Kidney (tissue), 14 donors: ENCODE results near the gene MYOZ3. TPM values are rescaled to one million over a fixed set of nuclear protein-coding genes. Genes with fewer than 3 reads are reported as not detected.

ENCODE experiments used
- DNase-seq, 5 donors: peaks; one replicate each; pipeline ENCODE4 v3.0.0-alpha.2; 2013 to 2020
- FAIRE-seq: peaks from 2 replicates; lab custom pipeline; 2012; peaks lifted over from hg19 to GRCh38; lab: Jason Lieb, UNC
- H3K27ac ChIP-seq, 2 donors: one replicate each; pipeline ENCODE4 v1.7.0; 2013; ENCODE audit warnings: low read depth in 2 of 2, low read length in 2 of 2, inconsistent platforms in 1 of 2
- H3K27me3 ChIP-seq: one replicate; pipeline ENCODE4 v1.7.1; 2013; ENCODE audit warnings: low read length, inconsistent platforms; ENCODE audit not compliant: control insufficient read depth, insufficient read depth
- H3K36me3 ChIP-seq, 3 donors: one replicate each; pipeline versions ENCODE4 v1.7.0 to v1.7.1; 2013; ENCODE audit warnings: low read length in 3 of 3, control low read depth in 1 of 3, inconsistent platforms in 1 of 3; ENCODE audit not compliant: insufficient read depth in 3 of 3, control insufficient read depth in 2 of 3
- H3K4me1 ChIP-seq, 3 donors: one replicate each; pipeline versions ENCODE4 v1.7.0 to v1.7.1; 2013; ENCODE audit warnings: low read length in 3 of 3, inconsistent platforms in 1 of 3, low read depth in 1 of 3; ENCODE audit not compliant: control insufficient read depth in 2 of 3, insufficient read depth in 2 of 3
- H3K4me3 ChIP-seq, 3 donors: one replicate each; pipeline versions ENCODE4 v1.7.0 to v1.8.1; 2013; ENCODE audit warnings: low read length in 3 of 3, control low read depth in 1 of 3, inconsistent platforms in 1 of 3
- H3K9ac ChIP-seq, 3 donors: one replicate each; pipeline versions ENCODE4 v1.7.0 to v1.7.1; 2013; ENCODE audit warnings: low read length in 3 of 3, control low read depth in 1 of 3, inconsistent platforms in 1 of 3
- H3K9me3 ChIP-seq, 3 donors: one replicate each; pipeline versions ENCODE4 v1.7.0 to v1.7.1; 2013; ENCODE audit warnings: low read length in 3 of 3, control low read depth in 1 of 3, inconsistent platforms in 1 of 3; ENCODE audit not compliant: control insufficient read depth in 2 of 3, insufficient read depth in 1 of 3
- intact Hi-C: fragments of 100-400 bp; cut with DNase I; formaldehyde crosslinking; loops from one replicate; pipeline ENCODE4 v1.11.1; 2022
- polyA plus RNA-seq: library from polyadenylated mRNA; stranded (reverse); fragments of 350-450 nt; fragmentation: Illumina TruSeq; extraction: RNeasy Lipid Tissue Mini Kit (QIAGEN cat#74804); gene quantifications from one replicate; pipeline ENCODE4 v1.2.3, GENCODE V29; 2014; ENCODE audit warnings: low read depth, low replicate concordance; ENCODE audit not compliant: insufficient read depth
- total RNA-seq: library from RNA; stranded (reverse); fragmentation: NEBNext Ultra II Directional; extraction: Animal tissue kit (Norgen Biotek cat#: 25700); gene quantifications from one replicate; pipeline ENCODE4 v1.2.1, GENCODE V29; 2021
- TF ChIP-seq, protein P1 (sequence below): IDR thresholded peaks from 3 replicates; pipeline ENCODE4 v1.5.1; 2012; ENCODE audit warnings: mild to moderate bottlenecking, moderate library complexity, borderline replicate concordance; ENCODE audit not compliant: insufficient read depth; ENCODE audit errors: extremely low read depth
- donor health status: control.
- donor health status: control.
- donor health status: control.
- donor health status: control.
- donor health status: control.
- donor health status: DM: yes; HTN: yes; CAD: no.
- donor health status: Normal renal cell carcinoma (clear cell type).

The MYOZ3 gene
- total and polyA plus RNA-seq, 2 donors from 2014 or later = 0.66 to 1.3 TPM

DNA sequence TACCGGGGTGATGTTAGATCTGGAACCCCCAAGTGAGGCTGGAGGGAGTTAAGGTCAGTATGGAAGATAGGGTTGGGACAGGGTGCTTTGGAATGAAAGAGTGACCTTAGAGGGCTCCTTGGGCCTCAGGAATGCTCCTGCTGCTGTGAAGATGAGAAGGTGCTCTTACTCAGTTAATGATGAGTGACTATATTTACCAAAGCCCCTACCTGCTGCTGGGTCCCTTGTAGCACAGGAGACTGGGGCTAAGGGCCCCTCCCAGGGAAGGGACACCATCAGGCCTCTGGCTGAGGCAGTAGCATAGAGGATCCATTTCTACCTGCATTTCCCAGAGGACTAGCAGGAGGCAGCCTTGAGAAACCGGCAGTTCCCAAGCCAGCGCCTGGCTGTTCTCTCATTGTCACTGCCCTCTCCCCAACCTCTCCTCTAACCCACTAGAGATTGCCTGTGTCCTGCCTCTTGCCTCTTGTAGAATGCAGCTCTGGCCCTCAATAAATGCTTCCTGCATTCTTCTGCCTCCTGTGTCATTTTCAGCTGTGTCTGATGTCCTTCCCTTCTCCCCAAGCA lies 2.3 kb upstream of the MYOZ3 start:
- peaks cover 0 to 9% (median 5%) of the 10 kb centered on the region in 3 donors for H3K4me1 ChIP-seq
- peak overlapping the region in 1 of 2 donors; percentile 5 for H3K27ac ChIP-seq
- H3K9ac ChIP-seq = no peak overlapping the region
- intact Hi-C loops = loop anchor here (5.0 to 10.0 kb wide), 2 partner anchors 74 to 96 kb away; no protein-coding TSS in a partner anchor
- TF ChIP-seq, protein P1, sequence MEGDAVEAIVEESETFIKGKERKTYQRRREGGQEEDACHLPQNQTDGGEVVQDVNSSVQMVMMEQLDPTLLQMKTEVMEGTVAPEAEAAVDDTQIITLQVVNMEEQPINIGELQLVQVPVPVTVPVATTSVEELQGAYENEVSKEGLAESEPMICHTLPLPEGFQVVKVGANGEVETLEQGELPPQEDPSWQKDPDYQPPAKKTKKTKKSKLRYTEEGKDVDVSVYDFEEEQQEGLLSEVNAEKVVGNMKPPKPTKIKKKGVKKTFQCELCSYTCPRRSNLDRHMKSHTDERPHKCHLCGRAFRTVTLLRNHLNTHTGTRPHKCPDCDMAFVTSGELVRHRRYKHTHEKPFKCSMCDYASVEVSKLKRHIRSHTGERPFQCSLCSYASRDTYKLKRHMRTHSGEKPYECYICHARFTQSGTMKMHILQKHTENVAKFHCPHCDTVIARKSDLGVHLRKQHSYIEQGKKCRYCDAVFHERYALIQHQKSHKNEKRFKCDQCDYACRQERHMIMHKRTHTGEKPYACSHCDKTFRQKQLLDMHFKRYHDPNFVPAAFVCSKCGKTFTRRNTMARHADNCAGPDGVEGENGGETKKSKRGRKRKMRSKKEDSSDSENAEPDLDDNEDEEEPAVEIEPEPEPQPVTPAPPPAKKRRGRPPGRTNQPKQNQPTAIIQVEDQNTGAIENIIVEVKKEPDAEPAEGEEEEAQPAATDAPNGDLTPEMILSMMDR = no peak
- FAIRE-seq (no peak), DNase-seq (peak in 1 of 5 donors; percentile 28)
- H3K27me3 ChIP-seq = no peaks in the 10 kb centered on the region
- H3K4me3 ChIP-seq = no peak overlapping the region
- H3K9me3 ChIP-seq = no peaks in the 10 kb centered on the region
- H3K36me3 ChIP-seq = no peaks in the 10 kb centered on the region

DNA sequence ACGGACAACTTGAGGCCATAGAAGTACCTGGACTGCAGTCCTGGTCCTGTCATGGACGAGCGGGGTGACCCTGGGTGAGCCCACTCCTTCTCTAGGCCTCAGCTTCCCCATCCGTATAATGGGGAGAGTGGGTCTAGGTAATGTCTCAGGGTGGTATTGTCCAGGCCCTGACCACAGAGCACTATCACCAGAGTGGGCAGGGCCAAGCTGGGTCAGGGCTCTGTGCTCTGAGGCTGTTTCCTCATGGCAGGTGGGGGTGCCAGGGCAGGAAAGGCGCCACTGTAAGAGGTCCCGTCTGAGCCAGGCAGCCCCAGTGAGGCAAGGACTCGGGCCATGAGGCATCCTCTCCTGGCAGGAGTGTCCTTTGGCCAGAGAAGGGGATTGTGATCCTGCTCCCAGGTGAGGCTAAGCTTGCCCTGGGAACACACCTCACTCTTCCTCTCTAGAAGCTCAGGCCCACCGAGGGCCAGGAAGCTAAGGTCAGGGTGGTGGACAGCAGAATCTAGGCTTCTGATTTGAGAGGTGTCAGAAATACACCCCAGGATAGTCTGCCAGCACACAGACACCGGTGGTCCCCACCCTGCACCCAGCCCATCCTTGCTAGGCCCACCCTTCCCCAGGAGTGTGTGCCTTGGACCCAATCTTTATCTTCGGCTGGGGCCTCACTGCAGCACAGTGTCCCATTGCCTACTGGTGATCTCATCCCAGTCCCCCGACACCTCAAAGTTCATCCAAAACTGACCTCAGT lies 1.5 kb upstream of the MYOZ3 start:
- Histone ChIP-seq H3K27me3 (no peaks in the 10 kb centered on the region), H3K4me1 (peaks cover 0 to 9% (median 5%) of the 10 kb centered on the region in 3 donors), H3K36me3 (no peaks in the 10 kb centered on the region), H3K27ac (no peak overlapping the region), H3K9ac (no peak overlapping the region), H3K9me3 (no peaks in the 10 kb centered on the region), H3K4me3 (no peak overlapping the region)
- TF ChIP-seq, protein P1 = no peak
- no peak for FAIRE-seq
- intact Hi-C loops = loop anchor here (5.0 to 10.0 kb wide), 2 partner anchors 75 to 97 kb away; no protein-coding TSS in a partner anchor
- DNase-seq = peak in 2 of 5 donors; percentile 6 to 39

DNA sequence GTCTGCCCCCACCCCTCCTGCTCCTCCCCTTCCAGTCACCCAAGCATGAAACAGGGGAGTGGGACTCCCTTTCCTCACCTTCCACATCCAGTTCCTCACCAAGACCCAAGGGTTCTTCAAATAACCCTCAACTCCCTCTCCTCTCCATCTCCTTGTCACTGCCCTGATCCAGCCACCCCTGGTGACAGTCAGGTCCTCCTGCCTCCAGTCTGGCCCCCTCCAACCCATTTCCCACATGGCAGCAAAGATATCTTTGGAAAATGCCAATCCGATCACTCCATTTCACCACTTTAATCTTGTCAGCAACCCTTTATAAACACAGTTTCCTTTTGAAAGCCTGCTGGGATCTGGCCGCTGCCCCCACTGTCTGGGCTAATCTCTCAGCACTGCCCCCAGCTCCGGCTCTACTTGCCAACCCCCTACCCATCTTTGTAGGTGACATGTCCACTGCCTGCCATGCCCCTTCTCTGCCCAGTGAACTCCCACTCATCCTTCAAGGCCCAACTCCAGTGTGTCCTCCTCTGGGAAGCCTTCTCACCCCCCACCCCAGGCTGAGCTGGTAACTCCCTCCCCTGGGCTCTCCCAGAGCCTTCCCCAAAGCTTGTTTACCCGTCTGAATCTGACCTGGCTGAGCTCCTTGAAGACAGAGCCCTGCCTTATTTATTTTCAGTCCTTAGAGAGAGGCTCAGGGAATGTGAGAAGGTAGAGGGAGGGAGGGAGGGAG lies 781 bp upstream of the MYOZ3 start:
- Histone ChIP-seq H3K4me1 (peaks cover 0 to 9% (median 5%) of the 10 kb centered on the region in 3 donors), H3K27ac (no peak overlapping the region), H3K36me3 (no peaks in the 10 kb centered on the region), H3K9me3 (no peaks in the 10 kb centered on the region), H3K4me3 (no peak overlapping the region), H3K9ac (no peak overlapping the region), H3K27me3 (no peaks in the 10 kb centered on the region)
- TF ChIP-seq, protein P1 = no peak
- peak in 2 of 5 donors; percentile 18 to 61 for DNase-seq
- no peak for FAIRE-seq
- intact Hi-C loops = no loop called here
